ENCODE data around the gene DNAJC6. TPM values are rescaled to one million over a fixed set of nuclear protein-coding genes. Genes with fewer than 3 reads are reported as not detected.

Gene DNAJC6
- total RNA-seq, 1 experiment from 2014 or later: 3.1 TPM

DNA sequence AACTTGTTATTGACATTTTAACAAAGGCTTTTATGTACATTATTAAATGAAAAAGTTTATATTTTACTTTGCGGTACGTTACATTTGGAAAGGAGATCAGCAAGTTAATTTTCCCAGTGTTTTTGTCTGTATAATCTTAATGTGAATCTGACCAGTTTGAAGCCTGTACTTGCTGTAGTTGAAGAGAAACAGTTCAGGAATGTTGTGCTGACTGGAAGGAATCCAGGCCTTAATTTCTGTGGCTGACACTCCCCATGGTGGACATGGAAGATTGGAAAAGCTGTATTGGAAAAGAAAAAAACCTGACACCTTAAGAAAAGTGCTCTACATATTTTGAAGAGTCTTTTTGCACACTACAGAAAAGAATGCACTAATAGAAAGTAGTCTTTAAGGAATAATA is 126.6 kb downstream of the DNAJC6 start:
- peaks cover 8% of the 10 kb centered on the region for H3K36me3 Mint-ChIP-seq (ENCODE audit: insufficient read depth, unreplicated experiment)
- H3K9me3 Mint-ChIP-seq (ENCODE audit: low read depth, unreplicated experiment): peaks cover 5% of the 10 kb centered on the region
- TF ChIP-seq CTCF (IDR thresholded peaks at IDR 0.05; ENCODE audit: unreplicated experiment): no peak
- no peaks in the 10 kb centered on the region for H3K27me3 Mint-ChIP-seq (ENCODE audit: unreplicated experiment)
- no peak overlapping the region for H3K27ac Mint-ChIP-seq (ENCODE audit: unreplicated experiment)
- DNase-seq: no peak
- no TSS peak for BruUV-seq (replicated peaks)
- H3K4me1 Mint-ChIP-seq (ENCODE audit: low read depth, unreplicated experiment): peaks cover 2% of the 10 kb centered on the region
- intact Hi-C loops (cut with micrococcal nuclease; ENCODE audit: unreplicated experiment): no loop called here
- no peak overlapping the region for H3K4me3 Mint-ChIP-seq (ENCODE audit: low read depth, unreplicated experiment)
- CTCF ChIA-PET: no interaction called here

DNA sequence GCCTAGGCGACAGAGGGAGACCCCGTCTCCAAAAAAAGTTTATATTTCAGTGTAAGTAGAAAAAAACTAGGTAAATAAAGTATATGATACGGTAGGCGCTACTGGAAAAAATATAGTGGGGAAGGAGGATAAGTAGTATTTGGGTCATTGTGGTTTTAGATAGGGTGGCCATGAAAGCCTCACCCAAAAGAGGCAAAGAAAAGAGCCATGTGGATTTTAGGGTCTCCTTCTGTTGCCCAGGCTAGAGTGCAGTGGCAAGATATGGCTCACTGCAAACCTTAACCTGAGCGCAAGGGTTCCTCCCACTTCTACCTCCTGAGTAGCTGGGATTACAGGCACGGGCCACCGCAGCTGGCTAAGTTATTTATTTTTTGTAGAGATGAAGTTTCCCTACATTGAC is 128.3 kb downstream of the DNAJC6 start:
- intact Hi-C loops (cut with micrococcal nuclease; ENCODE audit: unreplicated experiment): no loop called here
- no peak for TF ChIP-seq CTCF (IDR thresholded peaks at IDR 0.05; ENCODE audit: unreplicated experiment)
- Mint-ChIP-seq H3K9me3 (ENCODE audit: low read depth, unreplicated experiment) (peaks cover 7% of the 10 kb centered on the region), H3K27me3 (ENCODE audit: unreplicated experiment) (no peaks in the 10 kb centered on the region), H3K27ac (ENCODE audit: unreplicated experiment) (no peak overlapping the region), H3K36me3 (ENCODE audit: insufficient read depth, unreplicated experiment) (peaks cover under 1% of the 10 kb centered on the region), H3K4me1 (ENCODE audit: low read depth, unreplicated experiment) (peaks cover 5% of the 10 kb centered on the region), H3K4me3 (ENCODE audit: low read depth, unreplicated experiment) (no peak overlapping the region)
- DNase-seq: no peak
- CTCF ChIA-PET: interaction anchor here (0.7 kb wide), 1 partner anchor 736 kb away, joined by 5 read pairs; no protein-coding TSS in a partner anchor
- BruUV-seq (replicated peaks): no TSS peak

DNA sequence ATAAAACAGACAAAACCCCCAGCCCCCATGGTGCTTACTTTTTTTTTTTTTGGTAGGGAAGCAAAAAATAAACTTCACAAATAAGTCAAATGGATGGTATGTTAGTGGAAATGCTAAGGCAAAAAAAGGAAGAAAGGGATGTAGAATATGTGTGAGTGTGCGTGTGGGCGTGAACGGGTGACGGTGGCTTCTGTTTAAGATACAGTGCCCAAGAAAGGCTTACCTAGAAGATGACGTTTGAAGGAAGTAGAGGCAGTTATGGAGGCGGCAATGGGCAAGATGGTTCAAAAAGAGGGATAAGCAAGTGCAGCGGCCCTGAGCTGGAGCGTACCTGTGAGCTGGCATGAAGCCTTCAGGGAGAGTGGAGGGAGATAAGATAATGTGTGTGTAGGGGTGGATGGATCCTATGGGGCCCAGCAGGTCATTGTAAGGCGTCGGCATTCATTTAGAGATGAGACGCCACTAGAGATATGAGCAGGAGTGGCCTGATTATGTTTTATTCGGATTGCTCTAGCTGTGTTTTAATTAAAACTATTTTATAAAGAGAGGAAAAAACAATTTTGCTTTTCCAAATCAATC is 131.1 kb downstream of the DNAJC6 start:
- CTCF ChIA-PET: no interaction called here
- BruUV-seq (replicated peaks): no TSS peak
- Mint-ChIP-seq H3K27ac (ENCODE audit: unreplicated experiment) (no peak overlapping the region), H3K36me3 (ENCODE audit: insufficient read depth, unreplicated experiment) (no peaks in the 10 kb centered on the region), H3K27me3 (ENCODE audit: unreplicated experiment) (no peaks in the 10 kb centered on the region), H3K4me1 (ENCODE audit: low read depth, unreplicated experiment) (peaks cover 5% of the 10 kb centered on the region), H3K4me3 (ENCODE audit: low read depth, unreplicated experiment) (no peak overlapping the region), H3K9me3 (ENCODE audit: low read depth, unreplicated experiment) (peaks cover 10% of the 10 kb centered on the region)
- intact Hi-C loops (cut with micrococcal nuclease; ENCODE audit: unreplicated experiment): no loop called here
- no peak for TF ChIP-seq CTCF (IDR thresholded peaks at IDR 0.05; ENCODE audit: unreplicated experiment)
- no peak for DNase-seq

- Mint-ChIP-seq H3K27me3 (ENCODE audit: unreplicated experiment) (no peaks in the 10 kb centered on the region), H3K4me1 (ENCODE audit: low read depth, unreplicated experiment) (peaks cover 5% of the 10 kb centered on the region), H3K9me3 (ENCODE audit: low read depth, unreplicated experiment) (peaks cover 10% of the 10 kb centered on the region), H3K27ac (ENCODE audit: unreplicated experiment) (no peak overlapping the region), H3K4me3 (ENCODE audit: low read depth, unreplicated experiment) (no peak overlapping the region), H3K36me3 (ENCODE audit: insufficient read depth, unreplicated experiment) (no peaks in the 10 kb centered on the region)
- intact Hi-C loops (cut with micrococcal nuclease; ENCODE audit: unreplicated experiment): no loop called here
- DNase-seq: no peak
- TF ChIP-seq CTCF (IDR thresholded peaks at IDR 0.05; ENCODE audit: unreplicated experiment): no peak
- CTCF ChIA-PET: no interaction called here
- no TSS peak for BruUV-seq (replicated peaks)
These were observed 131.6 kb downstream of the DNAJC6 start for GRCh38 chr1:65440915-65441314.

Data from Calu3 (cell line).